ENCODE data around the gene RFPL3. TPM values are rescaled to one million over a fixed set of nuclear protein-coding genes. Genes with fewer than 3 reads are reported as not detected.

Gene RFPL3
- total and polyA plus RNA-seq, 2 donors (not counting 3 experiments of a cell fraction or from before 2014, with no cell fraction given): not detected

- DNase-seq (ENCODE audit: low read depth, low spot score): no peak
- TF ChIP-seq JUN (IDR thresholded peaks at IDR 0.05; ENCODE audit: borderline replicate concordance, insufficient read depth, insufficient read length, low read depth) (no peak), CTCF (IDR thresholded peaks at IDR 0.05; ENCODE audit: extremely low read depth in 1 of 2, insufficient read depth in 1 of 2, low read depth in 1 of 2, low read length in 2 of 2) (no peak), EZH2 (IDR thresholded peaks at IDR 0.05; ENCODE audit: borderline replicate concordance, low read depth, low read length, severe bottlenecking) (no peak), MYC (IDR thresholded peaks at IDR 0.05; ENCODE audit: low read depth, low read length) (no peak), FOS (IDR thresholded peaks at IDR 0.05; ENCODE audit: borderline replicate concordance, insufficient read depth, low read length) (no peak), POLR2A (IDR thresholded peaks at IDR 0.05; ENCODE audit: low read depth, low read length) (no peak), GATA2 (IDR thresholded peaks at IDR 0.05; ENCODE audit: insufficient read depth, insufficient read length, low read depth, low read length) (no peak), MAX (IDR thresholded peaks at IDR 0.05; ENCODE audit: insufficient read depth, insufficient read length) (no peak), POLR2AphosphoS5 (IDR thresholded peaks at IDR 0.05; ENCODE audit: insufficient read depth, low read depth, low read length) (no peak)
- no peak overlapping the region for H2AFZ ChIP-seq (ENCODE audit: low read depth, low read length)
- no peak overlapping the region for H3K9ac ChIP-seq (replicated peaks; ENCODE audit: extremely low read depth, insufficient read depth, low read length)
- H3K4me3 ChIP-seq (replicated peaks in 1 of 3; ENCODE audit: insufficient read depth in 1 of 3, low read depth in 1 of 3, low read length in 3 of 3): no peak overlapping the region
- no peak for FAIRE-seq
- no peaks in the 10 kb centered on the region for H3K79me2 ChIP-seq (ENCODE audit: control insufficient read depth, insufficient read depth, low read length)
- H3K4me1 ChIP-seq (ENCODE audit: control insufficient read depth, extremely low read depth, insufficient read depth, low read length): peaks cover 25% of the 10 kb centered on the region
- H3K27ac ChIP-seq (ENCODE audit: insufficient read depth, low read depth, low read length): no peak overlapping the region
- CTCF ChIA-PET: interaction anchor here (1.1 kb wide), 1 partner anchor 70 kb away, joined by 3 read pairs; no protein-coding TSS in a partner anchor
- dilution Hi-C loops (cut with MboI; ENCODE audit: extremely low pct_ligation_motif_present, low sequenced_read_pairs) (no loop called here), intact Hi-C loops (cut with micrococcal nuclease) (no loop called here)
- H3K9me3 ChIP-seq (replicated peaks; ENCODE audit: control insufficient read depth, insufficient read depth, low read length): no peaks in the 10 kb centered on the region
- BruUV-seq (replicated peaks): no TSS peak
- H4K20me1 ChIP-seq (replicated peaks; ENCODE audit: control insufficient read depth, extremely low read depth, insufficient read depth, low read length): no peaks in the 10 kb centered on the region
- no peak overlapping the region for H3K4me2 ChIP-seq (ENCODE audit: insufficient read depth, low read length)
- no peaks in the 10 kb centered on the region for H3K9me1 ChIP-seq (replicated peaks; ENCODE audit: control insufficient read depth, extremely low read depth, insufficient read depth, low read length)
- no peaks in the 10 kb centered on the region for H3K27me3 ChIP-seq (ENCODE audit: control insufficient read depth in 2 of 2, insufficient read depth in 2 of 2, low read length in 2 of 2)
- POLR2A ChIA-PET: no interaction called here
- H3K36me3 ChIP-seq (ENCODE audit: control insufficient read depth in 2 of 2, extremely low read depth in 1 of 2, insufficient read depth in 2 of 2, low read length in 2 of 2): peaks cover 2 to 4% of the 10 kb centered on the region in 2 experiments
These were observed 22.2 kb upstream of the RFPL3 start for GRCh38 chr22:32335471-32335870.

Measured in endothelial cell of umbilical vein (primary cell).